ENCODE measurements around the gene AOPEP. TPM values are rescaled to one million over a fixed set of nuclear protein-coding genes. Genes with fewer than 3 reads are reported as not detected.

AOPEP gene
- total and polyA plus RNA-seq, 2 of the 13 experiments (the other 11 are each of a cell fraction or from before 2014, with no cell fraction given): 22.2 to 41.6 TPM

DNA sequence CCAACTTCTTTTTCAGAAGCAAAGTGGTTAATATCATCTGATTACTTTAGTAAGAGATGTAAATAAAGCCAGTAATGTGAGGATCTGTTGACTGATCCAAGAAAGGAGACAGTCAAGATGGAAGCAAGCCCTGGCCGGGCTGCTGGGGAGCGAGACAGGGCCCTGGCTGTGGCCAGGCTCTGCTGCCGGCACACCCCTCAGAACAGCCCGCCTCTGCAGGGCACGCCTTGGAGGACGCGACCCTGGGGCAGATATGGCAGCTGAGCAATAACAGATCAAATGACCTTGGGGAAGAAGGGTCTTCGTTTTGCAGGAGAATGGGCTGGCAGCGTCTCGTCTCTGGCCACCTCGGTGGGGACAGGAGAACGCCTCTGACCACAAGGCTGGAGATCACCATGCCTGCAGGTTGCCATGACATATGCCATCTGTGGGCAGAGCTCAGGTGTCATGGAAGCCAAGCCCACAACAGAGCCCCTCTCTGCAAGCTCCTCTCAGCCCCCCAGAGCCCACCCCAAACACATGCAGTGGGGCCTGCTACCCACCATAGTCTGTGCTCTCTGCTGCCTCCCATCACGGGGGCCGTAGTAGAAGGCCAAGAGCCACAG lies 384.5 kb downstream of the AOPEP start:
- Histone ChIP-seq H3K9ac (ENCODE audit: insufficient read depth, low read depth, low read length) (no peak overlapping the region), H3K4me1 (ENCODE audit: insufficient read depth, low read length) (peaks cover 9% of the 10 kb centered on the region), H3K27ac (ENCODE audit: extremely low read length, insufficient read depth, low read length) (no peak overlapping the region), H3K9me3 (ENCODE audit: low read length) (no peaks in the 10 kb centered on the region), H3K36me3 (replicated peaks in 1 of 2; ENCODE audit: control insufficient read depth in 1 of 2, insufficient read depth in 2 of 2, low read length in 2 of 2) (peaks cover 8 to 15% of the 10 kb centered on the region in 2 experiments; a peak in 4 of 5 replicates), H4K20me1 (ENCODE audit: insufficient read depth, low read length) (no peaks in the 10 kb centered on the region), H2AFZ (ENCODE audit: low read length) (no peak overlapping the region), H3K27me3 (ENCODE audit: control insufficient read depth in 1 of 2, insufficient read depth in 2 of 2, low read length in 2 of 2) (no peaks in the 10 kb centered on the region), H3K4me3 (replicated peaks in 1 of 3; ENCODE audit: insufficient read depth in 1 of 3, low read depth in 2 of 3, low read length in 3 of 3) (no peak overlapping the region), H3K4me2 (ENCODE audit: low read depth, low read length) (no peak overlapping the region), H3K79me2 (ENCODE audit: insufficient read depth, low read length) (no peaks in the 10 kb centered on the region)
- WGBS (ENCODE audit: low lambda C conversion rate): 97% methylated on average over 11 of the region's 14 CpGs
- BruUV-seq (replicated peaks): no TSS peak
- ATAC-seq (no peak), FAIRE-seq (no peak), DNase-seq (ENCODE audit: low spot score) (no peak)
- TF ChIP-seq LCORL (IDR thresholded peaks at IDR 0.05) (no peak), LCORL (CRISPR knock-in tag; IDR thresholded peaks at IDR 0.05) (no peak), ZNF121 (CRISPR knock-in tag; IDR thresholded peaks at IDR 0.05) (no peak), RBM22 (optimal IDR thresholded peaks at IDR 0.05; ENCODE audit: low read length) (peak; percentile 25), AGO2 (optimal IDR thresholded peaks at IDR 0.05; ENCODE audit: low read depth, low read length) (peak; percentile 32), ZNF136 (CRISPR knock-in tag; IDR thresholded peaks at IDR 0.05; ENCODE audit: low read depth) (no peak), SYNCRIP (IDR thresholded peaks at IDR 0.05; ENCODE audit: insufficient read depth, low read depth, low read length) (no peak)
- TF ChIP-seq, protein P1, sequence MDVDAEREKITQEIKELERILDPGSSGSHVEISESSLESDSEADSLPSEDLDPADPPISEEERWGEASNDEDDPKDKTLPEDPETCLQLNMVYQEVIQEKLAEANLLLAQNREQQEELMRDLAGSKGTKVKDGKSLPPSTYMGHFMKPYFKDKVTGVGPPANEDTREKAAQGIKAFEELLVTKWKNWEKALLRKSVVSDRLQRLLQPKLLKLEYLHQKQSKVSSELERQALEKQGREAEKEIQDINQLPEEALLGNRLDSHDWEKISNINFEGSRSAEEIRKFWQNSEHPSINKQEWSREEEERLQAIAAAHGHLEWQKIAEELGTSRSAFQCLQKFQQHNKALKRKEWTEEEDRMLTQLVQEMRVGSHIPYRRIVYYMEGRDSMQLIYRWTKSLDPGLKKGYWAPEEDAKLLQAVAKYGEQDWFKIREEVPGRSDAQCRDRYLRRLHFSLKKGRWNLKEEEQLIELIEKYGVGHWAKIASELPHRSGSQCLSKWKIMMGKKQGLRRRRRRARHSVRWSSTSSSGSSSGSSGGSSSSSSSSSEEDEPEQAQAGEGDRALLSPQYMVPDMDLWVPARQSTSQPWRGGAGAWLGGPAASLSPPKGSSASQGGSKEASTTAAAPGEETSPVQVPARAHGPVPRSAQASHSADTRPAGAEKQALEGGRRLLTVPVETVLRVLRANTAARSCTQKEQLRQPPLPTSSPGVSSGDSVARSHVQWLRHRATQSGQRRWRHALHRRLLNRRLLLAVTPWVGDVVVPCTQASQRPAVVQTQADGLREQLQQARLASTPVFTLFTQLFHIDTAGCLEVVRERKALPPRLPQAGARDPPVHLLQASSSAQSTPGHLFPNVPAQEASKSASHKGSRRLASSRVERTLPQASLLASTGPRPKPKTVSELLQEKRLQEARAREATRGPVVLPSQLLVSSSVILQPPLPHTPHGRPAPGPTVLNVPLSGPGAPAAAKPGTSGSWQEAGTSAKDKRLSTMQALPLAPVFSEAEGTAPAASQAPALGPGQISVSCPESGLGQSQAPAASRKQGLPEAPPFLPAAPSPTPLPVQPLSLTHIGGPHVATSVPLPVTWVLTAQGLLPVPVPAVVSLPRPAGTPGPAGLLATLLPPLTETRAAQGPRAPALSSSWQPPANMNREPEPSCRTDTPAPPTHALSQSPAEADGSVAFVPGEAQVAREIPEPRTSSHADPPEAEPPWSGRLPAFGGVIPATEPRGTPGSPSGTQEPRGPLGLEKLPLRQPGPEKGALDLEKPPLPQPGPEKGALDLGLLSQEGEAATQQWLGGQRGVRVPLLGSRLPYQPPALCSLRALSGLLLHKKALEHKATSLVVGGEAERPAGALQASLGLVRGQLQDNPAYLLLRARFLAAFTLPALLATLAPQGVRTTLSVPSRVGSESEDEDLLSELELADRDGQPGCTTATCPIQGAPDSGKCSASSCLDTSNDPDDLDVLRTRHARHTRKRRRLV (CRISPR knock-in tag; IDR thresholded peaks at IDR 0.05): no peak
- TF ChIP-seq, protein P2, sequence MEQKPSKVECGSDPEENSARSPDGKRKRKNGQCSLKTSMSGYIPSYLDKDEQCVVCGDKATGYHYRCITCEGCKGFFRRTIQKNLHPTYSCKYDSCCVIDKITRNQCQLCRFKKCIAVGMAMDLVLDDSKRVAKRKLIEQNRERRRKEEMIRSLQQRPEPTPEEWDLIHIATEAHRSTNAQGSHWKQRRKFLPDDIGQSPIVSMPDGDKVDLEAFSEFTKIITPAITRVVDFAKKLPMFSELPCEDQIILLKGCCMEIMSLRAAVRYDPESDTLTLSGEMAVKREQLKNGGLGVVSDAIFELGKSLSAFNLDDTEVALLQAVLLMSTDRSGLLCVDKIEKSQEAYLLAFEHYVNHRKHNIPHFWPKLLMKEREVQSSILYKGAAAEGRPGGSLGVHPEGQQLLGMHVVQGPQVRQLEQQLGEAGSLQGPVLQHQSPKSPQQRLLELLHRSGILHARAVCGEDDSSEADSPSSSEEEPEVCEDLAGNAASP (CRISPR knock-in tag; IDR thresholded peaks at IDR 0.05; ENCODE audit: borderline replicate concordance): no peak
- CTCF ChIA-PET (ENCODE audit: low intra/inter-chr PET ratio, low total read pairs): no interaction called here
- in situ Hi-C loops (cut with HindIII; ENCODE audit: extremely low pct_ligation_motif_present, low pct_unique_long_range_greater_than_20kb): no loop called here
- POLR2A ChIA-PET: no interaction called here
- intact Hi-C loops (cut with micrococcal nuclease; ENCODE audit: unreplicated experiment): no loop called here
